ENCODE results near the gene BIRC3. TPM values are rescaled to one million over a fixed set of nuclear protein-coding genes. Genes with fewer than 3 reads are reported as not detected.
"Not testable (repeated sequence)": the region's sequence is repeated elsewhere in the genome, so short reads cannot be mapped to it uniquely, and the experiment has no call there.

BIRC3 gene
- total RNA-seq, 1 experiment from 2014 or later: 0.68 TPM

- Histone ChIP-seq H3K4me1 (replicated peaks) (no peaks in the 10 kb centered on the region), H3K9me3 (replicated peaks) (no peaks in the 10 kb centered on the region), H3K27me3 (replicated peaks) (no peaks in the 10 kb centered on the region), H3K27ac (no peak overlapping the region), H3K36me3 (no peaks in the 10 kb centered on the region), H3K4me3 (no peak overlapping the region)
- no peak for DNase-seq (ENCODE audit: low read depth in 1 of 2, low spot score in 2 of 2)
Observed at GRCh38 chr11:102323542-102324251, 6.4 kb downstream of the BIRC3 start.

GRCh38 chr11:102325088-102325487 is 7.8 kb downstream of the BIRC3 start:
- no peak overlapping the region for H3K27ac ChIP-seq
- DNase-seq (ENCODE audit: low read depth in 1 of 2, low spot score in 2 of 2): no peak
- H3K36me3 ChIP-seq: no peaks in the 10 kb centered on the region
- H3K27me3 ChIP-seq (replicated peaks): no peaks in the 10 kb centered on the region
- no peaks in the 10 kb centered on the region for H3K9me3 ChIP-seq (replicated peaks)
- H3K4me1 ChIP-seq (replicated peaks): no peaks in the 10 kb centered on the region
- no peak overlapping the region for H3K4me3 ChIP-seq

GRCh38 chr11:102328748-102329147 is 11.5 kb downstream of the BIRC3 start:
- Histone ChIP-seq H3K36me3 (no peaks in the 10 kb centered on the region), H3K27me3 (replicated peaks) (no peaks in the 10 kb centered on the region), H3K9me3 (replicated peaks) (no peaks in the 10 kb centered on the region)

GRCh38 chr11:102330231-102330630 is 12.9 kb downstream of the BIRC3 start:
- Histone ChIP-seq H3K4me1 (replicated peaks) (no peaks in the 10 kb centered on the region), H3K36me3 (no peaks in the 10 kb centered on the region), H3K9me3 (replicated peaks) (no peaks in the 10 kb centered on the region), H3K27me3 (replicated peaks) (no peaks in the 10 kb centered on the region), H3K4me3 (no peak overlapping the region), H3K27ac (no peak overlapping the region)
- no peak for DNase-seq (ENCODE audit: low read depth in 1 of 2, low spot score in 2 of 2)

More at GRCh38 chr11:102328748-102329147, 11.5 kb downstream of the BIRC3 start:
- Histone ChIP-seq H3K4me3 (no peak overlapping the region), H3K4me1 (replicated peaks) (no peaks in the 10 kb centered on the region), H3K27ac (no peak overlapping the region)
- DNase-seq (ENCODE audit: low read depth in 1 of 2, low spot score in 2 of 2): no peak

GRCh38 chr11:102331341-102331740 is 14.1 kb downstream of the BIRC3 start:
- no peak for DNase-seq (ENCODE audit: low read depth in 1 of 2, low spot score in 2 of 2)
- Histone ChIP-seq H3K27ac (no peak overlapping the region), H3K9me3 (replicated peaks) (no peaks in the 10 kb centered on the region)

GRCh38 chr11:102332611-102332994 is 15.3 kb downstream of the BIRC3 start:
- Histone ChIP-seq H3K4me1 (replicated peaks) (no peaks in the 10 kb centered on the region), H3K36me3 (no peaks in the 10 kb centered on the region), H3K4me3 (no peak overlapping the region), H3K27ac (no peak overlapping the region), H3K9me3 (replicated peaks) (no peaks in the 10 kb centered on the region), H3K27me3 (replicated peaks) (no peaks in the 10 kb centered on the region)
- DNase-seq (ENCODE audit: low read depth in 1 of 2, low spot score in 2 of 2): no peak

More at GRCh38 chr11:102331341-102331740, 14.1 kb downstream of the BIRC3 start:
- H3K4me3 ChIP-seq: no peak overlapping the region
- no peaks in the 10 kb centered on the region for H3K4me1 ChIP-seq (replicated peaks)
- H3K36me3 ChIP-seq: no peaks in the 10 kb centered on the region
- H3K27me3 ChIP-seq (replicated peaks): no peaks in the 10 kb centered on the region

GRCh38 chr11:102338479-102339010 is 21.3 kb downstream of the BIRC3 start:
- no peak for DNase-seq (ENCODE audit: low read depth in 1 of 2, low spot score in 2 of 2)
- H3K4me1 ChIP-seq (replicated peaks): peaks cover 2% of the 10 kb centered on the region
- no peak overlapping the region for H3K27ac ChIP-seq
- no peaks in the 10 kb centered on the region for H3K36me3 ChIP-seq
- no peaks in the 10 kb centered on the region for H3K9me3 ChIP-seq (replicated peaks)
- H3K4me3 ChIP-seq: no peak overlapping the region
- no peaks in the 10 kb centered on the region for H3K27me3 ChIP-seq (replicated peaks)

GRCh38 chr11:102341311-102341710 is 24.0 kb downstream of the BIRC3 start:
- H3K4me1 ChIP-seq (replicated peaks): peaks cover 21% of the 10 kb centered on the region
- H3K27ac ChIP-seq; H3K27me3 ChIP-seq (replicated peaks); H3K4me3 ChIP-seq; H3K36me3 ChIP-seq; DNase-seq (ENCODE audit: low read depth in 1 of 2, low spot score in 2 of 2); H3K9me3 ChIP-seq (replicated peaks): not testable (repeated sequence)

GRCh38 chr11:102341844-102342318 is 24.6 kb downstream of the BIRC3 start:
- DNase-seq (ENCODE audit: low read depth in 1 of 2, low spot score in 2 of 2): peak; percentile 63 to 65
- no peak overlapping the region for H3K27ac ChIP-seq
- no peaks in the 10 kb centered on the region for H3K9me3 ChIP-seq (replicated peaks)
- no peaks in the 10 kb centered on the region for H3K36me3 ChIP-seq
- no peaks in the 10 kb centered on the region for H3K27me3 ChIP-seq (replicated peaks)
- H3K4me1 ChIP-seq (replicated peaks): peaks cover 21% of the 10 kb centered on the region
- H3K4me3 ChIP-seq: no peak overlapping the region

GRCh38 chr11:102343809-102344208 is 26.5 kb downstream of the BIRC3 start:
- no peak for DNase-seq (ENCODE audit: low read depth in 1 of 2, low spot score in 2 of 2)
- H3K9me3 ChIP-seq (replicated peaks): no peaks in the 10 kb centered on the region
- H3K36me3 ChIP-seq: no peaks in the 10 kb centered on the region
- H3K4me3 ChIP-seq: no peak overlapping the region
- no peaks in the 10 kb centered on the region for H3K27me3 ChIP-seq (replicated peaks)
- H3K4me1 ChIP-seq (replicated peaks): peaks cover 22% of the 10 kb centered on the region
- H3K27ac ChIP-seq: peak overlapping the region; percentile 99

GRCh38 chr11:102345904-102346303 is 28.6 kb downstream of the BIRC3 start:
- DNase-seq (ENCODE audit: low read depth in 1 of 2, low spot score in 2 of 2): peak; percentile 72 to 84
- Histone ChIP-seq H3K27me3 (replicated peaks) (no peaks in the 10 kb centered on the region), H3K27ac (peak overlapping the region; percentile 99), H3K4me3 (peak overlapping the region; percentile 55), H3K36me3 (peaks cover 16% of the 10 kb centered on the region), H3K4me1 (replicated peaks) (peaks cover 26% of the 10 kb centered on the region), H3K9me3 (replicated peaks) (no peaks in the 10 kb centered on the region)

GRCh38 chr11:102346456-102346747 is 29.1 kb downstream of the BIRC3 start:
- no peaks in the 10 kb centered on the region for H3K9me3 ChIP-seq (replicated peaks)
- H3K4me3 ChIP-seq: peak overlapping the region; percentile 55
- H3K4me1 ChIP-seq (replicated peaks): peaks cover 26% of the 10 kb centered on the region
- DNase-seq (ENCODE audit: low read depth in 1 of 2, low spot score in 2 of 2): no peak
- H3K27me3 ChIP-seq (replicated peaks): no peaks in the 10 kb centered on the region
- H3K27ac ChIP-seq: peak overlapping the region; percentile 99
- peaks cover 20% of the 10 kb centered on the region for H3K36me3 ChIP-seq

GRCh38 chr11:102346748-102347461 is 29.6 kb downstream of the BIRC3 start, which contains the start of gene BIRC2:
BIRC2 (plus strand) TSS chr11:102347214; CDS start chr11:102349855, 2,641 bp downstream.
- Histone ChIP-seq H3K4me1 (replicated peaks) (peaks cover 26% of the 10 kb centered on the region), H3K4me3 (peak within 1 kb of the TSS; percentile 55), H3K9me3 (replicated peaks) (no peaks in the 10 kb centered on the region), H3K36me3 (peaks cover 20% of the 10 kb centered on the region), H3K27me3 (replicated peaks) (no peaks in the 10 kb centered on the region), H3K27ac (peak within 1 kb of the TSS; percentile 99)
- peak; percentile 91 for DNase-seq (ENCODE audit: low read depth in 1 of 2, low spot score in 2 of 2)

Measured in SJSA1 (cell line).